OCI-LY7 (cell line): ENCODE data around the gene MAP7D1. TPM values are rescaled to one million over a fixed set of nuclear protein-coding genes. Genes with fewer than 3 reads are reported as not detected.
A peak's percentile ranks its signal among the peaks of the same experiment; 100 is the strongest.

Source experiments
- BruUV-seq: library from RNA; stranded (reverse); fragments of 400-500 nt; replicated peaks from 2 replicates; lab custom pipeline; 2021; lab: Mats Ljungman, UMichigan
- CTCF ChIA-PET: fragments of 300-600 bp; sonication (Branson Sonifier 250); formaldehyde crosslinking; loops from one replicate; lab custom pipeline; 2022; ENCODE audit warnings: antibody characterized with exemption; ENCODE audit not compliant: unreplicated experiment; lab: Charles Lee
- POLR2A ChIA-PET: fragments of 300-600 bp; sonication (Branson Sonifier 250); formaldehyde crosslinking; loops from one replicate; lab custom pipeline; 2022; ENCODE audit warnings: antibody characterized with exemption; lab: Charles Lee
- DNase-seq: peaks from one replicate; pipeline ENCODE4 v3.0.0-alpha.2; 2015; ENCODE audit warnings: low spot score
- H2AFZ ChIP-seq: fragments of 200-600 bp; sonication (generic), shearing (Covaris generic); 2 replicates; pipeline ENCODE4 v1.6.1; 2014; ENCODE audit warnings: mild to moderate bottlenecking, antibody characterized with exemption, low read length, moderate library complexity
- H3K27ac ChIP-seq: fragments of 200-600 bp; sonication (generic); 2 replicates; pipeline ENCODE4 v1.5.1; 2014; ENCODE audit warnings: mixed run types, low read depth, mild to moderate bottlenecking, moderate library complexity, low read length, inconsistent platforms; ENCODE audit not compliant: poor library complexity, severe bottlenecking
- H3K36me3 ChIP-seq: fragments of 200-600 bp; sonication (generic); 2 replicates; pipeline ENCODE4 v1.6.1; 2014; ENCODE audit warnings: mild to moderate bottlenecking, antibody characterized with exemption, low read length, moderate library complexity, mixed read lengths; ENCODE audit not compliant: insufficient read depth
- H3K4me1 ChIP-seq: fragments of 200-600 bp; sonication (generic); 2 replicates; pipeline ENCODE4 v1.5.1; 2014; ENCODE audit warnings: mild to moderate bottlenecking, low read length; ENCODE audit not compliant: insufficient read depth, poor library complexity, severe bottlenecking
- H3K4me2 ChIP-seq: fragments of 200-600 bp; sonication (generic); 2 replicates; pipeline ENCODE4 v1.6.1; 2014; ENCODE audit warnings: mild to moderate bottlenecking, low read length
- H3K4me3 ChIP-seq: fragments of 200-600 bp; sonication (generic); 2 replicates; pipeline ENCODE4 v1.5.1; 2014; ENCODE audit warnings: mild to moderate bottlenecking, low read depth, low read length; ENCODE audit not compliant: poor library complexity, severe bottlenecking
- H3K79me2 ChIP-seq: fragments of 200-600 bp; sonication (generic); 2 replicates; pipeline ENCODE4 v1.6.1; 2016; ENCODE audit warnings: low read depth, mild to moderate bottlenecking, low read length, moderate library complexity, mixed read lengths; ENCODE audit not compliant: insufficient read depth
- H3K9me2 ChIP-seq: fragments of 200-600 bp; sonication (generic); 2 replicates; pipeline ENCODE4 v1.6.1; 2016; ENCODE audit warnings: mild to moderate bottlenecking, low read length, mixed read lengths; ENCODE audit not compliant: insufficient read depth
- H3K9me3 ChIP-seq: fragments of 200-600 bp; sonication (generic); 2 replicates; pipeline ENCODE4 v1.6.1; 2014; ENCODE audit warnings: mild to moderate bottlenecking, mixed run types, low read length, mixed read lengths
- H4K20me1 ChIP-seq: fragments of 200-600 bp; sonication (generic); 2 replicates; pipeline ENCODE4 v1.6.1; 2014; ENCODE audit warnings: mild to moderate bottlenecking, antibody characterized with exemption, low read length, moderate library complexity, mixed read lengths; ENCODE audit not compliant: insufficient read depth
- EZH2phosphoT487 ChIP-seq: fragments of 200-600 bp; sonication (generic); IDR thresholded peaks from 2 replicates; pipeline ENCODE4 v1.6.1; 2018; ENCODE audit warnings: low read depth, borderline replicate concordance, mild to moderate bottlenecking, mixed run types, antibody characterized with exemption, low read length, moderate library complexity, mixed read lengths
- intact Hi-C: fragments of 100-400 bp; cut with micrococcal nuclease; formaldehyde crosslinking; loops from one replicate; pipeline ENCODE4 v1.10.0; 2022; ENCODE audit not compliant: unreplicated experiment
- total RNA-seq, 2 experiments: library from RNA; depleted of rRNA in 1 of 2; stranded (reverse); fragments of >200 nt in 1 of 2; shearing (Covaris generic) in 1 of 2; gene quantifications; 2 replicates each; pipeline ENCODE4 v1.2.3, GENCODE V29; 2014 to 2022
- TF ChIP-seq, protein P1 (sequence below): fragments of 200-600 bp; sonication (generic); conservative IDR thresholded peaks from 2 replicates; pipeline ENCODE4 v1.5.1; 2014; ENCODE audit warnings: mild to moderate bottlenecking, antibody characterized with exemption, low read length, moderate library complexity, mixed read lengths

MAP7D1 gene
- total RNA-seq, 2 experiments from 2014 or later, result 61.2 to 101 TPM

DNA sequence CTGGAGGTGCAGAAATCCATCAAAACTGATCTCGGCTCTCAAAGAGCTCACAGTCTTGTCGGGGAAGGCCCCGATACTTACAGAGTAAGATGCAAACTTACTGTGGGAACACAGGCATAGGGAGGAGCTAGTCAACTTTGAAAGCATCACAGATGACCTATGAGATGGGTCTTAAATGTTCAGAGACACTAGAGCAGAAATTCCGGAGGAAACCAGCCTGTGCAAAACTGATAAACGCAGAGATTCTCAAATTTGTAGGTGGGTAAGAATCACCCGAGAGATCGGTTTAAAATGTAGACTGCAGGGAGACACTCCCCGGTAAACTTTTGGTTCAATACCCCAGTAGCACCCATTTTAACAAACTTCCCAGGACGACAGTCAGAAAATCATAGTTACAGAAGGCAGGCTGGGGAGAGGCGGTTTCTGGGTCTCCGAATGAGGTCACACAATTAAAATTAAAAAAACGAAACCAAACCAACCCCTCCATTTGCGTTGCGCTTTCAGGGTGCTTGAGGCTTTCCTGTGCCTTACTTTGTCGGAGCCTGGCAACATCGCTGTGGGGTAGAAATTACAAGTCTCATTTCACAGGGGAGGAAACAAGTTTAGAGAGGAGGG lies 67.5 kb downstream of the MAP7D1 start:
- H3K79me2 ChIP-seq, result peaks cover 41% of the 10 kb centered on the region
- H3K9me3 ChIP-seq, result no peaks in the 10 kb centered on the region
- peaks cover 34% of the 10 kb centered on the region for H3K36me3 ChIP-seq
- CTCF ChIA-PET, result interaction anchor here (0.5 to 1.2 kb wide), 2 partner anchors 19 to 63 kb away, joined by 3 read pairs; no protein-coding TSS in a partner anchor
- TSS peak; percentile 100 for BruUV-seq
- H3K4me2 ChIP-seq, result peak overlapping the region; percentile 95
- H3K4me1 ChIP-seq, result peaks cover 24% of the 10 kb centered on the region
- POLR2A ChIA-PET, result interaction anchor here (0.7 to 2.1 kb wide), 12 partner anchors 10 to 292 kb away, joined by 3 to 6 read pairs (median 4); partner anchors contain the start of gene AGO3
- intact Hi-C loops, result no loop called here
- H3K4me3 ChIP-seq, result peak overlapping the region; percentile 85
- H4K20me1 ChIP-seq, result peaks cover 19% of the 10 kb centered on the region
- TF ChIP-seq EZH2phosphoT487, result no peak
- TF ChIP-seq, protein P1, sequence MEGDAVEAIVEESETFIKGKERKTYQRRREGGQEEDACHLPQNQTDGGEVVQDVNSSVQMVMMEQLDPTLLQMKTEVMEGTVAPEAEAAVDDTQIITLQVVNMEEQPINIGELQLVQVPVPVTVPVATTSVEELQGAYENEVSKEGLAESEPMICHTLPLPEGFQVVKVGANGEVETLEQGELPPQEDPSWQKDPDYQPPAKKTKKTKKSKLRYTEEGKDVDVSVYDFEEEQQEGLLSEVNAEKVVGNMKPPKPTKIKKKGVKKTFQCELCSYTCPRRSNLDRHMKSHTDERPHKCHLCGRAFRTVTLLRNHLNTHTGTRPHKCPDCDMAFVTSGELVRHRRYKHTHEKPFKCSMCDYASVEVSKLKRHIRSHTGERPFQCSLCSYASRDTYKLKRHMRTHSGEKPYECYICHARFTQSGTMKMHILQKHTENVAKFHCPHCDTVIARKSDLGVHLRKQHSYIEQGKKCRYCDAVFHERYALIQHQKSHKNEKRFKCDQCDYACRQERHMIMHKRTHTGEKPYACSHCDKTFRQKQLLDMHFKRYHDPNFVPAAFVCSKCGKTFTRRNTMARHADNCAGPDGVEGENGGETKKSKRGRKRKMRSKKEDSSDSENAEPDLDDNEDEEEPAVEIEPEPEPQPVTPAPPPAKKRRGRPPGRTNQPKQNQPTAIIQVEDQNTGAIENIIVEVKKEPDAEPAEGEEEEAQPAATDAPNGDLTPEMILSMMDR, result no peak
- peak; percentile 74 for DNase-seq
- H2AFZ ChIP-seq, result peak overlapping the region; percentile 95
- peak overlapping the region; percentile 88 for H3K27ac ChIP-seq
- no peaks in the 10 kb centered on the region for H3K9me2 ChIP-seq

DNA sequence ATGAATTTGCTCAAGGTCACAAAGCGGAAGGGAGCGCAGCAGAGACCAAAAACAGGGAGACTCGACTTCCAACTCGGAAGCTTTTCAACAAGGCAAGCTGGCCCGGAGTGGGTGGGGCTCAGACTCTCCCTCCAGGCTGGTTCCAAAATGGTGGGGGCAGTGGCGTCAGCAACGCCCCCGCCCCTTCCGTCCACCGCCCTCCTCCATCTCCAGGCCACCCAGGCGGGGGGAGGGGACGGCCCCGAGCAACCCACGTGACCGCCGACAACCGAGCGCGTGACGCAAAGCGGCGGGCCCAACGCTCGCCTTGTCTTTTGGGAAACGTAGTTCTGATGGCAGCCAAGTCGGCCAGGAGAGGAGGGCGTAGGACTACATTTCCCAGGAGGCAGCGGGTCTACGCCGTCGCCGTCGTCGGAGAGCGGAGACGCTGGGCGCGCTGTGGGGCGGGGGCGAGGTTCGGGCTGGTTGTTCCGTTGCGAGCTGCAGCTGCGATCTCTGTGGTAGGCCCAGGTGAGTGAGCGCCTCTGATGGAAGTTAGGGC lies 68.1 kb downstream of the MAP7D1 start, which contains the start of gene THRAP3:
TSS of gene THRAP3 (plus strand) at position 448 of the 541 bp plus-strand sequence. CDS start 58,121 bp downstream, outside the sequence.
- Histone ChIP-seq H3K9me2 (no peaks in the 10 kb centered on the region), H3K4me1 (peaks cover 24% of the 10 kb centered on the region), H3K36me3 (peaks cover 40% of the 10 kb centered on the region), H3K27ac (peak within 1 kb of the TSS; percentile 88), H3K9me3 (no peaks in the 10 kb centered on the region), H3K4me3 (peak within 1 kb of the TSS; percentile 85), H3K4me2 (peak within 1 kb of the TSS; percentile 95), H3K79me2 (peaks cover 46% of the 10 kb centered on the region), H4K20me1 (peaks cover 19% of the 10 kb centered on the region), H2AFZ (peak within 1 kb of the TSS; percentile 95)
- intact Hi-C loops, result loop anchor here (1.0 kb wide), 1 partner anchor 75 kb away; the partner anchor contains the start of gene TRAPPC3
- ChIA-PET POLR2A (interaction anchor here (0.9 to 2.1 kb wide), 11 partner anchors 10 to 293 kb away, joined by 3 to 7 read pairs (median 4); partner anchors contain the start of gene AGO3), CTCF (interaction anchor here (0.6 to 1.2 kb wide), 2 partner anchors 64 to 484 kb away, joined by 3 read pairs; no protein-coding TSS in a partner anchor)
- peak; percentile 100 for DNase-seq
- TF ChIP-seq EZH2phosphoT487, result no peak
- TF ChIP-seq, protein P1, result no peak
- no TSS peak for BruUV-seq
